PC-3 (cell line): ENCODE data around the gene DDX5. TPM values are rescaled to one million over a fixed set of nuclear protein-coding genes. Genes with fewer than 3 reads are reported as not detected.

ENCODE experiments used
- ATAC-seq: fragments of 200-7000 bp; cut with Tn5 transposase; 2 replicates; pipeline ENCODE4 v1.9.1; 2020; ENCODE audit warnings: mild to moderate bottlenecking, moderate library complexity
- BruUV-seq: library from RNA; stranded (reverse); fragments of 400-500 nt; replicated peaks from 2 replicates; lab custom pipeline; 2021; lab: Mats Ljungman, UMichigan
- CTCF ChIA-PET: fragments of 300-600 bp; sonication (Branson Sonifier 250); formaldehyde crosslinking; loops from one replicate; lab custom pipeline; 2022; ENCODE audit warnings: antibody characterized with exemption; lab: Charles Lee
- POLR2A ChIA-PET: fragments of 300-600 bp; sonication (Branson Sonifier 250); formaldehyde crosslinking; loops from one replicate; lab custom pipeline; 2022; ENCODE audit warnings: antibody characterized with exemption; ENCODE audit not compliant: unreplicated experiment; lab: Charles Lee
- DNase-seq: peaks from one replicate; pipeline ENCODE4 v3.0.0-alpha.2; 2015
- H2AFZ ChIP-seq: fragments of 300-600 bp; sonication (generic); 2 replicates; pipeline ENCODE4 v1.6.0; 2016; ENCODE audit warnings: antibody characterized with exemption, low read length
- H3F3A ChIP-seq: fragments of 300-600 bp; sonication (generic); one replicate; pipeline ENCODE4 v1.6.0; 2017; ENCODE audit warnings: antibody characterized with exemption, low read length, control low read depth, mild to moderate bottlenecking; ENCODE audit not compliant: unreplicated experiment
- H3K27ac ChIP-seq: fragments of 300-600 bp; sonication (generic); 2 replicates; pipeline ENCODE4 v1.5.1; 2016; ENCODE audit warnings: mild to moderate bottlenecking, low read length
- H3K27me3 ChIP-seq: fragments of 300-600 bp; sonication (generic); 2 replicates; pipeline ENCODE4 v1.6.1; 2016; ENCODE audit warnings: low read length, mixed read lengths
- H3K36me3 ChIP-seq: fragments of 300-600 bp; sonication (generic); 2 replicates; pipeline ENCODE4 v1.6.1; 2016; ENCODE audit warnings: low read depth, mixed run types, low read length, mixed read lengths
- H3K4me1 ChIP-seq: fragments of 300-600 bp; sonication (generic); 2 replicates; pipeline ENCODE4 v1.5.1; 2016; ENCODE audit warnings: low read length; ENCODE audit not compliant: insufficient read depth
- H3K4me2 ChIP-seq: fragments of 300-600 bp; sonication (generic); 2 replicates; pipeline ENCODE4 v1.6.0; 2016; ENCODE audit warnings: low read length
- H3K4me3 ChIP-seq: fragments of 300-600 bp; sonication (generic); 2 replicates; pipeline ENCODE4 v1.5.1; 2016; ENCODE audit warnings: mild to moderate bottlenecking, low read length, mixed read lengths
- H3K79me2 ChIP-seq: fragments of 300-600 bp; sonication (generic); 2 replicates; pipeline ENCODE4 v1.6.1; 2017; ENCODE audit warnings: low read length, mixed read lengths
- H3K9ac ChIP-seq: fragments of 300-600 bp; sonication (generic); 2 replicates; pipeline ENCODE4 v1.6.0; 2016; ENCODE audit warnings: mild to moderate bottlenecking, low read length
- H3K9me2 ChIP-seq: fragments of 300-600 bp; sonication (generic); replicated peaks from 2 replicates; pipeline ENCODE4 v1.6.1; 2016; ENCODE audit warnings: mixed run types, low read length, mixed read lengths
- H3K9me3 ChIP-seq: fragments of 300-600 bp; sonication (generic); 2 replicates; pipeline ENCODE4 v1.6.1; 2016; ENCODE audit warnings: low read length, mixed read lengths
- H4K20me1 ChIP-seq: fragments of 300-600 bp; sonication (generic); 2 replicates; pipeline ENCODE4 v1.6.1; 2016; ENCODE audit warnings: low read length, mixed read lengths
- CTCF ChIP-seq: fragments of 300-600 bp; sonication (generic); conservative IDR thresholded peaks from 2 replicates; pipeline ENCODE4 v1.5.1; 2017; ENCODE audit warnings: antibody characterized with exemption, low read depth, mild to moderate bottlenecking, low read length
- EZH2 ChIP-seq: fragments of 300-600 bp; sonication (generic); IDR thresholded peaks from one replicate; pipeline ENCODE4 v1.6.1; 2017; ENCODE audit warnings: antibody characterized with exemption, mild to moderate bottlenecking, low read length; ENCODE audit not compliant: unreplicated experiment
- EZH2phosphoT487 ChIP-seq: fragments of 300-600 bp; sonication (generic); IDR thresholded peaks from 2 replicates; pipeline ENCODE4 v1.6.1; 2018; ENCODE audit warnings: mild to moderate bottlenecking, antibody characterized with exemption, low read length, borderline replicate concordance
- intact Hi-C: fragments of 100-400 bp; cut with micrococcal nuclease; formaldehyde crosslinking; loops from 2 replicates; pipeline ENCODE4 v1.9.0; 2023
- total RNA-seq: library from RNA; depleted of rRNA; stranded (reverse); fragments of >200 nt; gene quantifications from 2 replicates; pipeline ENCODE4 v1.2.3, GENCODE V29; 2014

DDX5 gene
- total RNA-seq, 1 experiment from 2014 or later, result 450 TPM

- Histone ChIP-seq H2AFZ (no peak overlapping the region), H3K27ac (no peak overlapping the region), H4K20me1 (peaks cover 81% of the 10 kb centered on the region), H3K27me3 (no peaks in the 10 kb centered on the region), H3K9me2 (no peaks in the 10 kb centered on the region), H3K4me1 (peaks cover 66% of the 10 kb centered on the region), H3K36me3 (peaks cover 73% of the 10 kb centered on the region), H3K4me3 (peak overlapping the region; percentile 86), H3F3A (peaks cover 51% of the 10 kb centered on the region), H3K9me3 (no peaks in the 10 kb centered on the region), H3K9ac (no peak overlapping the region; the same call in 1 of the 2 replicates), H3K4me2 (peak overlapping the region; percentile 86), H3K79me2 (peaks cover 79% of the 10 kb centered on the region)
- intact Hi-C loops, result no loop called here
- ATAC-seq, result no peak
- TF ChIP-seq EZH2phosphoT487 (no peak), CTCF (no peak), EZH2 (no peak)
- POLR2A ChIA-PET, result no interaction called here
- BruUV-seq, result no TSS peak
- CTCF ChIA-PET, result no interaction called here
- DNase-seq, result no peak
These were observed 2.7 kb downstream of the DDX5 start for GRCh38 chr17:64503341-64503740.

- peaks cover 68% of the 10 kb centered on the region for H3K4me1 ChIP-seq
- no peak for DNase-seq
- ATAC-seq, result no peak
- H3K27me3 ChIP-seq, result no peaks in the 10 kb centered on the region
- CTCF ChIA-PET, result no interaction called here
- peaks cover 79% of the 10 kb centered on the region for H3K36me3 ChIP-seq
- no peaks in the 10 kb centered on the region for H3K9me3 ChIP-seq
- TF ChIP-seq CTCF, result no peak
- TF ChIP-seq EZH2phosphoT487, result no peak
- TF ChIP-seq EZH2, result no peak
- peak overlapping the region; percentile 86; the same call in 1 of the 2 replicates for H3K4me3 ChIP-seq
- no peak overlapping the region for H3K27ac ChIP-seq
- peaks cover 76% of the 10 kb centered on the region for H4K20me1 ChIP-seq
- H3K9ac ChIP-seq, result no peak overlapping the region
- intact Hi-C loops, result no loop called here
- no TSS peak for BruUV-seq
- no peaks in the 10 kb centered on the region for H3K9me2 ChIP-seq
- no peak overlapping the region for H2AFZ ChIP-seq
- H3K79me2 ChIP-seq, result peaks cover 74% of the 10 kb centered on the region
- peak overlapping the region; percentile 86 for H3K4me2 ChIP-seq
- POLR2A ChIA-PET, result interaction anchor here (0.6 kb wide), 1 partner anchor 1931 kb away, joined by 3 read pairs; no protein-coding TSS in a partner anchor
- H3F3A ChIP-seq, result peaks cover 56% of the 10 kb centered on the region
These were observed 3.3 kb downstream of the DDX5 start for GRCh38 chr17:64502809-64503208.

- peaks cover 66% of the 10 kb centered on the region for H3K79me2 ChIP-seq
- H3K4me1 ChIP-seq, result peaks cover 75% of the 10 kb centered on the region
- DNase-seq (no peak), ATAC-seq (no peak)
- TF ChIP-seq EZH2, result no peak
- no peak for TF ChIP-seq CTCF
- TF ChIP-seq EZH2phosphoT487, result no peak
- BruUV-seq, result no TSS peak
- H3K36me3 ChIP-seq, result peaks cover 79% of the 10 kb centered on the region
- ChIA-PET CTCF (no interaction called here), POLR2A (no interaction called here)
- no peak overlapping the region for H3K9ac ChIP-seq
- intact Hi-C loops, result no loop called here
- H3K4me2 ChIP-seq, result peak overlapping the region; percentile 86; the same call in 1 of the 2 replicates
- H3F3A ChIP-seq, result peaks cover 62% of the 10 kb centered on the region
- H4K20me1 ChIP-seq, result peaks cover 73% of the 10 kb centered on the region
- H3K4me3 ChIP-seq, result 0 out of 2 replicates have a peak overlapping the region, but pooled peaks have one; percentile 86
- H3K9me3 ChIP-seq, result no peaks in the 10 kb centered on the region
- no peak overlapping the region for H2AFZ ChIP-seq
- no peaks in the 10 kb centered on the region for H3K9me2 ChIP-seq
- H3K27me3 ChIP-seq, result no peaks in the 10 kb centered on the region
- no peak overlapping the region for H3K27ac ChIP-seq
These were observed 4.1 kb downstream of the DDX5 start for GRCh38 chr17:64502021-64502420.
